ENCODE results near the gene SHANK1. TPM values are rescaled to one million over a fixed set of nuclear protein-coding genes. Genes with fewer than 3 reads are reported as not detected.

Gene SHANK1
- total RNA-seq, 4 donors from 2014 or later = 0.21 to 3.3 (median 0.30) TPM; not detected in 1

DNA sequence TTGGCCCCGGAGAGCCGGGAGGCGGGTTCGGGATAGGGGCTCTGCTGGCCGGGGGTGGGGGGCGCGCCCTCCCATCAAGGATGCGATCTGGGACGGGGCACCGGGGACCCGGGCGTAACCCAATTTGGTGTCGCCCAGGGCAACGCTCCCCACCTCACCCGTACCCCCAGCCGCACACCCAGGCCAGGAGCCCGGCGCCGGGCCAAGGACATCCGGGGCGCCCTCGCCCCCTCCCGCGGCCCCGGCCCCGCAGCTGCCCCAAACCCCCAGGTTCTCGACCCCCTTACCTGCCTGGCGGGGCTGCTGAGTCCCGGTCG, 525 bp downstream of the SHANK1 start:
- H3K27me3 ChIP-seq = peaks cover 0 to 84% of the 10 kb centered on the region in 2 donors
- H3K36me3 ChIP-seq = no peaks in the 10 kb centered on the region
- TF ChIP-seq EP300 (IDR thresholded peaks at IDR 0.05) (no peak), CTCF (IDR thresholded peaks at IDR 0.05) (no peak), POLR2A (IDR thresholded peaks at IDR 0.05) (no peak)
- H3K4me3 ChIP-seq = peak overlapping the region; percentile 2 to 51 (median 8)
- H3K9me3 ChIP-seq = no peaks in the 10 kb centered on the region
- H3K27ac ChIP-seq = no peak overlapping the region
- WGBS, 2 donors = 0 to 10% methylated on average over 1 to 5 of the region's 30 CpGs
- peaks cover 0 to 35% (median 12%) of the 10 kb centered on the region in 4 donors for H3K4me1 ChIP-seq
- no peak for DNase-seq (ENCODE audit: low spot score in 2 of 2)

- H3K4me3 ChIP-seq = peak overlapping the region; percentile 2 to 51 (median 10)
- 1 to 2% methylated on average over 32 to 54 of the region's 74 CpGs for WGBS, 2 donors
- H3K9me3 ChIP-seq = no peaks in the 10 kb centered on the region
- no peak overlapping the region for H3K27ac ChIP-seq
- H3K27me3 ChIP-seq = peaks cover 0 to 83% of the 10 kb centered on the region in 2 donors
- DNase-seq (ENCODE audit: low spot score in 2 of 2) = no peak
- H3K4me1 ChIP-seq = peaks cover 0 to 29% (median 11%) of the 10 kb centered on the region in 4 donors
- TF ChIP-seq CTCF (IDR thresholded peaks at IDR 0.05) = no peak
- TF ChIP-seq EP300 (IDR thresholded peaks at IDR 0.05) = no peak
- no peak for TF ChIP-seq POLR2A (IDR thresholded peaks at IDR 0.05)
- H3K36me3 ChIP-seq = no peaks in the 10 kb centered on the region
Observed at GRCh38 chr19:50718255-50719118, 1.1 kb downstream of the SHANK1 start.

DNA sequence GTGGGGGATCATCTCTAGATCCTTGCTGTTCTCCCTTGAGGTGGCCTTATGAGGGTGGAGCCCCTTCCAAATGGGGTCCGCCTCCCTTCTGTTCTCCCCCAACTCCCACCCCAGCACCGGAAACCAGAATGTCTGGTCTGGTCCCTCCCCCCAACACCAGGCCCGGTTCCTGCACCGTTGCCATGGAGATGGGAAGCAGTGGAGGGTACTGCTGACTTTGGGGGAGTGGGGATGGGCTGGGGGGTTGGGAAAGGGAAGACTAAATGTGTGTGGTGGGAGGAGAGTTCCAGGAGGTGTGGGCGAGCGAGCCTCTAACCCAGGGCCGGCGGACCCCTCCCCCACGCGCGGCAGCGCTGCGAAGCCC, 1.7 kb downstream of the SHANK1 start:
- TF ChIP-seq EP300 (IDR thresholded peaks at IDR 0.05) = no peak
- no peak for TF ChIP-seq POLR2A (IDR thresholded peaks at IDR 0.05)
- no peak for TF ChIP-seq CTCF (IDR thresholded peaks at IDR 0.05)
- Histone ChIP-seq H3K36me3 (no peaks in the 10 kb centered on the region), H3K4me3 (peak overlapping the region in 1 of 4 donors; percentile 51), H3K9me3 (no peaks in the 10 kb centered on the region), H3K27ac (no peak overlapping the region), H3K27me3 (peaks cover 0 to 77% of the 10 kb centered on the region in 2 donors), H3K4me1 (peaks cover 0 to 23% (median 11%) of the 10 kb centered on the region in 4 donors)
- 4 to 8% methylated on average over 13 of the region's 13 CpGs for WGBS, 2 donors
- no peak for DNase-seq (ENCODE audit: low spot score in 2 of 2)

DNA sequence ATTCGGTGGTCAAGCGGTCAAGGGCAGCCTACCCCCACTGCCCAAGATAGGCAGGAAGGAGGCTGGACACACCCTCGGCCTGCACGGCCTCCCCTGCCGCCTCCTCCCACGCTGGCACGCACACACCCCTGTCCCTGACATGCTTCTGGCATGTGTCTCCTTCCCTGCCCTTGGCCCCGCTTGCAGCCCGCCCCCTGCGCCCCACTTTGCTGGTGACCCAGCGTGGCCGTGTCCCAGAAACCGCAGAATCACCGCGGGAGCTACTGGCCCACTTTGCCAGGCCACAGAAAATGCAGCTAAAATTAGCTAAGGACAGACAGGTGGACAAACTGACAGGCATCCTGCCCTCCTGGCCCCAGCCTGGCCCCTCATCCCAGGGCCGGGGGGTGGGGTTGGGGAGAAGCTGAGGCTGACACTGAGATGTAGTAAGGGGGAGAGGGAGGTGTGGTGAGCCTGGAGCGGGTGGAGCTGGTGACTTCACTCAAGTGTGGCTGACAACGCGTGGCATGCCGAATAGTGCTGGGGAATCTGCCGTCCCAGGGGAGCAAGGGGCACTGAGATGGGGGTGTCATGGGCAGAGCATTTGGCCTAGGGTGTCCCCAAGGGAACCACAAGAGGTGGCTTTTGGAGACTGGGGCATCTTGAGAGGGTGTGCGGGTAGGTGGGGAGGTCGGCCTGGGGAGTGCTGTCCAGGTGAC, 2.4 kb downstream of the SHANK1 start:
- no peak for TF ChIP-seq EP300 (IDR thresholded peaks at IDR 0.05)
- no peak for TF ChIP-seq CTCF (IDR thresholded peaks at IDR 0.05)
- TF ChIP-seq POLR2A (IDR thresholded peaks at IDR 0.05) = no peak
- H3K36me3 ChIP-seq = no peaks in the 10 kb centered on the region
- no peak overlapping the region for H3K4me3 ChIP-seq
- H3K4me1 ChIP-seq = peaks cover 0 to 19% (median 11%) of the 10 kb centered on the region in 4 donors
- H3K27ac ChIP-seq = no peak overlapping the region
- H3K9me3 ChIP-seq = no peaks in the 10 kb centered on the region
- WGBS, 2 donors = 62 to 72% methylated on average over 22 to 23 of the region's 23 CpGs
- no peak for DNase-seq (ENCODE audit: low spot score in 2 of 2)
- peaks cover 0 to 70% of the 10 kb centered on the region in 2 donors for H3K27me3 ChIP-seq
